ENCODE measurements around the gene MRPS14.

Gene MRPS14

DNA sequence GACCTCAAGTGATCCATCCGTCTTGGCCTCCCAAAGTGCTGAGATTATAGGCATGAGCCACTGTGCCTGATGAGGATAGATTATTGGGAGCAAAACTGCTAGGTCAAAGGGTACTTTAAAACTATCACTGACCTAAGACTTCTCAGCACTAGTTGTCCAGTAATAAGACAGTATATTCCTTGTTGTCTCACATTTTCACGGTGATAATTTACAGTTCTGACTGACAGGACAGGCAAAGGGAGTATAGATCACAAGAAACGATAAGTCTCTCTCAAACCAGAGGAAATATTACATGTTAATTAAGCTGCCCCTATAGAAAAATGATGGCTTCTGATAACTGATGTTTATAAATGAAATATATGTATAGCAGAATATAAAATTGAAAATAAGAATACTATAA lies 3.7 kb downstream of the MRPS14 start:
- TF ChIP-seq, protein P1, sequence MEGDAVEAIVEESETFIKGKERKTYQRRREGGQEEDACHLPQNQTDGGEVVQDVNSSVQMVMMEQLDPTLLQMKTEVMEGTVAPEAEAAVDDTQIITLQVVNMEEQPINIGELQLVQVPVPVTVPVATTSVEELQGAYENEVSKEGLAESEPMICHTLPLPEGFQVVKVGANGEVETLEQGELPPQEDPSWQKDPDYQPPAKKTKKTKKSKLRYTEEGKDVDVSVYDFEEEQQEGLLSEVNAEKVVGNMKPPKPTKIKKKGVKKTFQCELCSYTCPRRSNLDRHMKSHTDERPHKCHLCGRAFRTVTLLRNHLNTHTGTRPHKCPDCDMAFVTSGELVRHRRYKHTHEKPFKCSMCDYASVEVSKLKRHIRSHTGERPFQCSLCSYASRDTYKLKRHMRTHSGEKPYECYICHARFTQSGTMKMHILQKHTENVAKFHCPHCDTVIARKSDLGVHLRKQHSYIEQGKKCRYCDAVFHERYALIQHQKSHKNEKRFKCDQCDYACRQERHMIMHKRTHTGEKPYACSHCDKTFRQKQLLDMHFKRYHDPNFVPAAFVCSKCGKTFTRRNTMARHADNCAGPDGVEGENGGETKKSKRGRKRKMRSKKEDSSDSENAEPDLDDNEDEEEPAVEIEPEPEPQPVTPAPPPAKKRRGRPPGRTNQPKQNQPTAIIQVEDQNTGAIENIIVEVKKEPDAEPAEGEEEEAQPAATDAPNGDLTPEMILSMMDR (IDR thresholded peaks at IDR 0.05; ENCODE audit: insufficient read depth, low read depth, low read length, missing control alignments), result no peak
- no peak overlapping the region for H3K4me3 ChIP-seq (ENCODE audit: low read depth, low read length)
- no peak for DNase-seq (ENCODE audit: low read depth)

GRCh38 chr1:175015243-175015642 lies 8.0 kb downstream of the MRPS14 start:
- H3K4me3 ChIP-seq (ENCODE audit: low read depth, low read length), result no peak overlapping the region

GRCh38 chr1:175013445-175013844 lies 9.8 kb downstream of the MRPS14 start:
- no peak overlapping the region for H3K4me3 ChIP-seq (ENCODE audit: low read depth, low read length)
- TF ChIP-seq, protein P1 (IDR thresholded peaks at IDR 0.05; ENCODE audit: insufficient read depth, low read depth, low read length, missing control alignments), result no peak
- DNase-seq (ENCODE audit: low read depth), result no peak

More at GRCh38 chr1:175015243-175015642, 8.0 kb downstream of the MRPS14 start:
- TF ChIP-seq, protein P1 (IDR thresholded peaks at IDR 0.05; ENCODE audit: insufficient read depth, low read depth, low read length, missing control alignments), result no peak
- DNase-seq (ENCODE audit: low read depth), result no peak

GRCh38 chr1:175009532-175009931 lies 13.7 kb downstream of the MRPS14 start:
- H3K4me3 ChIP-seq (ENCODE audit: low read depth, low read length), result no peak overlapping the region
- TF ChIP-seq, protein P1 (IDR thresholded peaks at IDR 0.05; ENCODE audit: insufficient read depth, low read depth, low read length, missing control alignments), result no peak
- DNase-seq (ENCODE audit: low read depth), result no peak

GRCh38 chr1:175005085-175005783 lies 18.0 kb downstream of the MRPS14 start:
- TF ChIP-seq, protein P1 (IDR thresholded peaks at IDR 0.05; ENCODE audit: insufficient read depth, low read depth, low read length, missing control alignments), result no peak
- no peak for DNase-seq (ENCODE audit: low read depth)
- no peak overlapping the region for H3K4me3 ChIP-seq (ENCODE audit: low read depth, low read length)

DNA sequence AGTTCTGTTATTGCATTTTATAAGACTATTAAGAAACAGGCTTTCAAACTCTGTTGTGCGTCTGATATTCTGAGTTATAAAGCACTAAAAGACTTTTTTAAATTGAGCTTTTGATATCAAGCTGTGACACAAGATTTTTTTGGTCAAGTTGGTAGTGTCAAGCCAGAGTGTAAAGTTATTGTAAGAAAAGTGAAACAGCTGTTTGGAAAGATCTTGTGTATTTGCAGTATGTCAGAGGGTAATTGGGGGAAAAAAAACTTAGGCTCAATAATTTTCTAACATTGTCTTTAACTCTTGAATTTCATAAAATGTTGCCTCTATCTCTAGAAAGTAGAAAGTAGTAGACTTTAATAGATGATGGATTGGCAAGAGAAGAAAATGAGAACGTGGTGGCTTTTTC lies 19.7 kb downstream of the MRPS14 start:
- no peak for DNase-seq (ENCODE audit: low read depth)
- TF ChIP-seq, protein P1 (IDR thresholded peaks at IDR 0.05; ENCODE audit: insufficient read depth, low read depth, low read length, missing control alignments), result no peak
- peak overlapping the region; percentile 8; the same call in 1 of the 2 replicates for H3K4me3 ChIP-seq (ENCODE audit: low read depth, low read length)
